Measurements from ENCODE around the gene MKI67. TPM values are rescaled to one million over a fixed set of nuclear protein-coding genes. Genes with fewer than 3 reads are reported as not detected.

Gene MKI67
- 1.6 and 3.3 TPM in 2 replicates for total RNA-seq (ENCODE audit: low replicate concordance)

GRCh38 chr10:128125944-128126764 lies at the start of gene MKI67:
MKI67 (minus strand) TSS chr10:128126423; CDS start chr10:128125667, 756 bp downstream.

Other genes with a start within 250 kb of the MKI67 start
- not detected in 2 replicates for gene CLRN3, start 233.5 kb downstream of the MKI67 start, total RNA-seq (ENCODE audit: low replicate concordance)
- gene PTPRE, start 219.3 kb downstream of the MKI67 start, total RNA-seq (ENCODE audit: low replicate concordance): 0.70 and 0.90 TPM in 2 replicates

Measured in smooth muscle cell of the coronary artery (primary cell).